ENCODE data around the gene PDE6D.

DNA sequence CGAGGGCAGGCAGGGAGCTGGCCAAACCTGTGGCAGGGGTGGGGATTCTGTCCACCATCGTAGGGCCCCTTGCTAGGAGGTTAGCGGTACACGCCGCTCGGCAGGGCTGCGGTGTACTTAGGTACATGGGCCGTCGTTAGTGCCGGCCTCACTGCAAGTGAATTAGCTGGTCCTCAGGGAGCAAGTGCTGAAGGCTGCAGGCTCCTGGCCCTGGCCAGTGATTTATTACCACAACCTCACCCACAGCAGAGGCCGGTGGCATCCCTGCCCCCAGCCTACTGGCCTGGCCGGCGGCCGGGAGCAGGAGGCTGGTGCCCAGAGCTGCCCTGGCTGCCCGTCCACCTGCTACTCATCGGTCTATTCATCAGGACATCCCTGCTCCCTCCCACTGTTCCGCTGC is 92.4 kb downstream of the PDE6D start:
- TF ChIP-seq, protein P1, sequence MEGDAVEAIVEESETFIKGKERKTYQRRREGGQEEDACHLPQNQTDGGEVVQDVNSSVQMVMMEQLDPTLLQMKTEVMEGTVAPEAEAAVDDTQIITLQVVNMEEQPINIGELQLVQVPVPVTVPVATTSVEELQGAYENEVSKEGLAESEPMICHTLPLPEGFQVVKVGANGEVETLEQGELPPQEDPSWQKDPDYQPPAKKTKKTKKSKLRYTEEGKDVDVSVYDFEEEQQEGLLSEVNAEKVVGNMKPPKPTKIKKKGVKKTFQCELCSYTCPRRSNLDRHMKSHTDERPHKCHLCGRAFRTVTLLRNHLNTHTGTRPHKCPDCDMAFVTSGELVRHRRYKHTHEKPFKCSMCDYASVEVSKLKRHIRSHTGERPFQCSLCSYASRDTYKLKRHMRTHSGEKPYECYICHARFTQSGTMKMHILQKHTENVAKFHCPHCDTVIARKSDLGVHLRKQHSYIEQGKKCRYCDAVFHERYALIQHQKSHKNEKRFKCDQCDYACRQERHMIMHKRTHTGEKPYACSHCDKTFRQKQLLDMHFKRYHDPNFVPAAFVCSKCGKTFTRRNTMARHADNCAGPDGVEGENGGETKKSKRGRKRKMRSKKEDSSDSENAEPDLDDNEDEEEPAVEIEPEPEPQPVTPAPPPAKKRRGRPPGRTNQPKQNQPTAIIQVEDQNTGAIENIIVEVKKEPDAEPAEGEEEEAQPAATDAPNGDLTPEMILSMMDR (IDR thresholded peaks at IDR 0.05): no peak
- TF ChIP-seq POLR2A (IDR thresholded peaks at IDR 0.05): no peak
- no peak for TF ChIP-seq EP300 (IDR thresholded peaks at IDR 0.05)
- TF ChIP-seq POLR2AphosphoS5 (IDR thresholded peaks at IDR 0.05): no peak

Measured in upper lobe of left lung (tissue), 4 donors.